ENCODE data around the gene RAD51B. TPM values are rescaled to one million over a fixed set of nuclear protein-coding genes. Genes with fewer than 3 reads are reported as not detected.

RAD51B gene
- total and polyA plus RNA-seq, 9 of the 15 experiments (the other 6 are each of a cell fraction or from before 2014, with no cell fraction given): 8.5 to 17.3 (median 11.3) TPM

DNA sequence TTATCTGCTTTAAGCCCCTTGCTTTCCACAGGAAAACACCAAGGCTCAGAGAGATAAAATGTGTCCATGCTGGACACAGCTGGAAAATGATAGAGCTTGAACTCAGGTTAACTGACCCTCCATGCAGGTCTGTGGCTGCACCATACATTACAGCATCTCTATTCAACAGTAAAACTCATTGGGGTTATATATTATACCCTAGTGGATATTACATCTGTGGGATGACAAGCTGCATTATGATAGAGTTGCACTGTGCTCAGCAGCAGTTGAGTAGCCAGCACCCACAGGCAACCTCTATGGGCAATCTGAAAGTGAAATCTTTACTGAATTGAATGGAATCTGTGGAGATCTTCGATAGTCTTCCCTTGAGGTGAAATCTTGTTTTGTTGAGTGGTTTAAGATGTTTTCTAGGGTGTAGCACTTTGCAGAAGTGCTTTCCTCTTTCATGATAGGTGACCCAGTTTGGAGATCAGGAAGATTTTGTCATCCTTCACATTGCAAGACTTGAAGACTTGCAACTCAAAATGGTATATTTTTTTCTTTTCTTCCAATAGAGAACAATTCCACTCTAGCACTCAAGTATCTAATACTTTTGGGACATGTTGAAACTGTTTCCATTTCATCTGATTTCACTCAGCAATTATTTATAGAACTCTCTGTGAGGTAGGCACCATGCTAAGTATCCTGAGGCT is 389.2 kb downstream of the RAD51B start:
- H3K27ac ChIP-seq (ENCODE audit: extremely low read depth, low read depth, low read length): no peak overlapping the region
- in situ Hi-C loops (cut with MboI) (no loop called here), intact Hi-C loops (cut with micrococcal nuclease) (no loop called here)
- H4K20me1 ChIP-seq (replicated peaks; ENCODE audit: control insufficient read depth, insufficient read depth, low read length): no peaks in the 10 kb centered on the region; the same call in 1 of the 2 replicates
- H3K27me3 ChIP-seq (ENCODE audit: control insufficient read depth in 2 of 2, insufficient read depth in 2 of 2, low read length in 2 of 2): no peaks in the 10 kb centered on the region
- 62% methylated on average over 1 of the region's 1 CpG for WGBS (ENCODE audit: insufficient coverage, low coverage, missing lambda C conversion rate)
- no peak overlapping the region for H2AFZ ChIP-seq (ENCODE audit: low read depth, low read length)
- POLR2A ChIA-PET: no interaction called here
- H3K9me1 ChIP-seq (ENCODE audit: control insufficient read depth, insufficient read depth, low read length): no peaks in the 10 kb centered on the region
- H3K4me2 ChIP-seq (ENCODE audit: insufficient read depth, low read length): no peak overlapping the region
- DNase-seq (ENCODE audit: extremely low read depth in 1 of 4, low spot score in 3 of 4): no peak
- no peak for TF ChIP-seq ZNF174 (CRISPR knock-in tag; IDR thresholded peaks at IDR 0.05)
- TF ChIP-seq, protein P1, sequence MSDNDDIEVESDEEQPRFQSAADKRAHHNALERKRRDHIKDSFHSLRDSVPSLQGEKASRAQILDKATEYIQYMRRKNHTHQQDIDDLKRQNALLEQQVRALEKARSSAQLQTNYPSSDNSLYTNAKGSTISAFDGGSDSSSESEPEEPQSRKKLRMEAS (CRISPR knock-in tag; IDR thresholded peaks at IDR 0.05): no peak
- TF ChIP-seq HMG20A (CRISPR knock-in tag; conservative IDR thresholded peaks at IDR 0.05): no peak
- TF ChIP-seq, protein P2, sequence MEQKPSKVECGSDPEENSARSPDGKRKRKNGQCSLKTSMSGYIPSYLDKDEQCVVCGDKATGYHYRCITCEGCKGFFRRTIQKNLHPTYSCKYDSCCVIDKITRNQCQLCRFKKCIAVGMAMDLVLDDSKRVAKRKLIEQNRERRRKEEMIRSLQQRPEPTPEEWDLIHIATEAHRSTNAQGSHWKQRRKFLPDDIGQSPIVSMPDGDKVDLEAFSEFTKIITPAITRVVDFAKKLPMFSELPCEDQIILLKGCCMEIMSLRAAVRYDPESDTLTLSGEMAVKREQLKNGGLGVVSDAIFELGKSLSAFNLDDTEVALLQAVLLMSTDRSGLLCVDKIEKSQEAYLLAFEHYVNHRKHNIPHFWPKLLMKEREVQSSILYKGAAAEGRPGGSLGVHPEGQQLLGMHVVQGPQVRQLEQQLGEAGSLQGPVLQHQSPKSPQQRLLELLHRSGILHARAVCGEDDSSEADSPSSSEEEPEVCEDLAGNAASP (IDR thresholded peaks at IDR 0.05): no peak
- TF ChIP-seq, protein P3, sequence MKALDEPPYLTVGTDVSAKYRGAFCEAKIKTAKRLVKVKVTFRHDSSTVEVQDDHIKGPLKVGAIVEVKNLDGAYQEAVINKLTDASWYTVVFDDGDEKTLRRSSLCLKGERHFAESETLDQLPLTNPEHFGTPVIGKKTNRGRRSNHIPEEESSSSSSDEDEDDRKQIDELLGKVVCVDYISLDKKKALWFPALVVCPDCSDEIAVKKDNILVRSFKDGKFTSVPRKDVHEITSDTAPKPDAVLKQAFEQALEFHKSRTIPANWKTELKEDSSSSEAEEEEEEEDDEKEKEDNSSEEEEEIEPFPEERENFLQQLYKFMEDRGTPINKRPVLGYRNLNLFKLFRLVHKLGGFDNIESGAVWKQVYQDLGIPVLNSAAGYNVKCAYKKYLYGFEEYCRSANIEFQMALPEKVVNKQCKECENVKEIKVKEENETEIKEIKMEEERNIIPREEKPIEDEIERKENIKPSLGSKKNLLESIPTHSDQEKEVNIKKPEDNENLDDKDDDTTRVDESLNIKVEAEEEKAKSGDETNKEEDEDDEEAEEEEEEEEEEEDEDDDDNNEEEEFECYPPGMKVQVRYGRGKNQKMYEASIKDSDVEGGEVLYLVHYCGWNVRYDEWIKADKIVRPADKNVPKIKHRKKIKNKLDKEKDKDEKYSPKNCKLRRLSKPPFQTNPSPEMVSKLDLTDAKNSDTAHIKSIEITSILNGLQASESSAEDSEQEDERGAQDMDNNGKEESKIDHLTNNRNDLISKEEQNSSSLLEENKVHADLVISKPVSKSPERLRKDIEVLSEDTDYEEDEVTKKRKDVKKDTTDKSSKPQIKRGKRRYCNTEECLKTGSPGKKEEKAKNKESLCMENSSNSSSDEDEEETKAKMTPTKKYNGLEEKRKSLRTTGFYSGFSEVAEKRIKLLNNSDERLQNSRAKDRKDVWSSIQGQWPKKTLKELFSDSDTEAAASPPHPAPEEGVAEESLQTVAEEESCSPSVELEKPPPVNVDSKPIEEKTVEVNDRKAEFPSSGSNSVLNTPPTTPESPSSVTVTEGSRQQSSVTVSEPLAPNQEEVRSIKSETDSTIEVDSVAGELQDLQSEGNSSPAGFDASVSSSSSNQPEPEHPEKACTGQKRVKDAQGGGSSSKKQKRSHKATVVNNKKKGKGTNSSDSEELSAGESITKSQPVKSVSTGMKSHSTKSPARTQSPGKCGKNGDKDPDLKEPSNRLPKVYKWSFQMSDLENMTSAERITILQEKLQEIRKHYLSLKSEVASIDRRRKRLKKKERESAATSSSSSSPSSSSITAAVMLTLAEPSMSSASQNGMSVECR (CRISPR knock-in tag; IDR thresholded peaks at IDR 0.05): no peak
- TF ChIP-seq, protein P4, sequence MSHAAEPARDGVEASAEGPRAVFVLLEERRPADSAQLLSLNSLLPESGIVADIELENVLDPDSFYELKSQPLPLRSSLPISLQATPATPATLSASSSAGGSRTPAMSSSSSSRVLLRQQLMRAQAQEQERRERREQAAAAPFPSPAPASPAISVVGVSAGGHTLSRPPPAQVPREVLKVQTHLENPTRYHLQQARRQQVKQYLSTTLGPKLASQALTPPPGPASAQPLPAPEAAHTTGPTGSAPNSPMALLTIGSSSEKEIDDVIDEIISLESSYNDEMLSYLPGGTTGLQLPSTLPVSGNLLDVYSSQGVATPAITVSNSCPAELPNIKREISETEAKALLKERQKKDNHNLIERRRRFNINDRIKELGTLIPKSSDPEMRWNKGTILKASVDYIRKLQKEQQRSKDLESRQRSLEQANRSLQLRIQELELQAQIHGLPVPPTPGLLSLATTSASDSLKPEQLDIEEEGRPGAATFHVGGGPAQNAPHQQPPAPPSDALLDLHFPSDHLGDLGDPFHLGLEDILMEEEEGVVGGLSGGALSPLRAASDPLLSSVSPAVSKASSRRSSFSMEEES (CRISPR knock-in tag; IDR thresholded peaks at IDR 0.05): no peak
- TF ChIP-seq, protein P5, sequence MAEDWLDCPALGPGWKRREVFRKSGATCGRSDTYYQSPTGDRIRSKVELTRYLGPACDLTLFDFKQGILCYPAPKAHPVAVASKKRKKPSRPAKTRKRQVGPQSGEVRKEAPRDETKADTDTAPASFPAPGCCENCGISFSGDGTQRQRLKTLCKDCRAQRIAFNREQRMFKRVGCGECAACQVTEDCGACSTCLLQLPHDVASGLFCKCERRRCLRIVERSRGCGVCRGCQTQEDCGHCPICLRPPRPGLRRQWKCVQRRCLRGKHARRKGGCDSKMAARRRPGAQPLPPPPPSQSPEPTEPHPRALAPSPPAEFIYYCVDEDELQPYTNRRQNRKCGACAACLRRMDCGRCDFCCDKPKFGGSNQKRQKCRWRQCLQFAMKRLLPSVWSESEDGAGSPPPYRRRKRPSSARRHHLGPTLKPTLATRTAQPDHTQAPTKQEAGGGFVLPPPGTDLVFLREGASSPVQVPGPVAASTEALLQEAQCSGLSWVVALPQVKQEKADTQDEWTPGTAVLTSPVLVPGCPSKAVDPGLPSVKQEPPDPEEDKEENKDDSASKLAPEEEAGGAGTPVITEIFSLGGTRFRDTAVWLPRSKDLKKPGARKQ (CRISPR knock-in tag; IDR thresholded peaks at IDR 0.05): no peak
- no peak for TF ChIP-seq YBX1 (IDR thresholded peaks at IDR 0.05)
- H3K9ac ChIP-seq (ENCODE audit: insufficient read depth in 1 of 2, low read depth in 2 of 2, low read length in 2 of 2): no peak overlapping the region
- BruUV-seq (replicated peaks): no TSS peak
- H3K4me1 ChIP-seq (replicated peaks in 1 of 2; ENCODE audit: control insufficient read depth in 2 of 2, insufficient read depth in 2 of 2, low read length in 2 of 2): peaks cover 0 to 35% of the 10 kb centered on the region in 2 experiments; a peak in 3 of 5 replicates
- no peak for FAIRE-seq
- no peaks in the 10 kb centered on the region for H3K36me3 ChIP-seq (ENCODE audit: control insufficient read depth, insufficient read depth, low read length)
- H3K79me2 ChIP-seq (ENCODE audit: control insufficient read depth, insufficient read depth, low read length): no peaks in the 10 kb centered on the region
- H3K4me3 ChIP-seq: no peak overlapping the region
- ATAC-seq: no peak
- H3K9me3 ChIP-seq (replicated peaks; ENCODE audit: control insufficient read depth, insufficient read depth, low read depth, low read length): no peaks in the 10 kb centered on the region
- CTCF ChIA-PET (ENCODE audit: low intra/inter-chr PET ratio): no interaction called here

Measured in K562 (cell line).